Peyer's patch (tissue), 4 donors: ENCODE measurements around the gene CEACAM20. TPM values are rescaled to one million over a fixed set of nuclear protein-coding genes. Genes with fewer than 3 reads are reported as not detected.
"Not testable (repeated sequence)": the region's sequence is repeated elsewhere in the genome, so short reads cannot be mapped to it uniquely, and the experiment has no call there.

Experiments used
- DNase-seq, 3 donors: peaks; one replicate each; pipeline ENCODE4 v3.0.0-alpha.2; 2017 to 2019
- H3K27ac ChIP-seq, 4 donors: fragments of 200-600 bp; sonication (generic); one replicate each; pipeline ENCODE4 v1.5.1; 2016 to 2019
- H3K27me3 ChIP-seq, 2 donors: fragments of 200-600 bp; sonication (generic); one replicate each; pipeline ENCODE4 v1.5.1; 2019
- H3K36me3 ChIP-seq, 3 donors: fragments of 200-600 bp; sonication (generic); one replicate each; pipeline ENCODE4 v1.5.1; 2016 to 2019
- H3K4me1 ChIP-seq, 4 donors: fragments of 200-600 bp; sonication (generic); one replicate each; pipeline ENCODE4 v1.5.1; 2016 to 2019
- H3K4me3 ChIP-seq, 4 donors: fragments of 200-600 bp; sonication (generic); 1 replicate in 3 of 4; 2 replicates in 1 of 4; pipeline ENCODE4 v1.5.1; 2016 to 2019; ENCODE audit warnings: mild to moderate bottlenecking in 1 of 4
- H3K9me3 ChIP-seq, 4 donors: fragments of 200-600 bp; sonication (generic); one replicate each; pipeline ENCODE4 v1.5.1; 2016 to 2019; ENCODE audit warnings: mild to moderate bottlenecking in 1 of 4
- POLR2A ChIP-seq, 2 donors: fragments of 450-650 bp; IDR thresholded peaks; one replicate each; pipeline ENCODE4 v1.5.1; 2017; ENCODE audit warnings: antibody characterized with exemption in 2 of 2, mild to moderate bottlenecking in 2 of 2, moderate library complexity in 2 of 2
- total RNA-seq, 4 donors: library from RNA; depleted of rRNA; stranded (reverse); fragments of >200 nt; gene quantifications; one replicate each; pipeline ENCODE4 v1.1.0, GENCODE V29; 2016
- TF ChIP-seq, protein P1 (sequence below), 6 experiments: fragments of 450-650 bp in 4 of 6; fragments of 200-600 bp in 2 of 6; sonication (generic) in 1 of 6; IDR thresholded peaks; one replicate each; pipeline ENCODE4 v1.5.1; 2017 to 2019; ENCODE audit warnings: antibody characterized with exemption in 6 of 6, mild to moderate bottlenecking in 3 of 6, moderate library complexity in 1 of 6

CEACAM20 gene
- total RNA-seq, 4 donors from 2014 or later = 5.0 to 490 (median 163) TPM

DNA sequence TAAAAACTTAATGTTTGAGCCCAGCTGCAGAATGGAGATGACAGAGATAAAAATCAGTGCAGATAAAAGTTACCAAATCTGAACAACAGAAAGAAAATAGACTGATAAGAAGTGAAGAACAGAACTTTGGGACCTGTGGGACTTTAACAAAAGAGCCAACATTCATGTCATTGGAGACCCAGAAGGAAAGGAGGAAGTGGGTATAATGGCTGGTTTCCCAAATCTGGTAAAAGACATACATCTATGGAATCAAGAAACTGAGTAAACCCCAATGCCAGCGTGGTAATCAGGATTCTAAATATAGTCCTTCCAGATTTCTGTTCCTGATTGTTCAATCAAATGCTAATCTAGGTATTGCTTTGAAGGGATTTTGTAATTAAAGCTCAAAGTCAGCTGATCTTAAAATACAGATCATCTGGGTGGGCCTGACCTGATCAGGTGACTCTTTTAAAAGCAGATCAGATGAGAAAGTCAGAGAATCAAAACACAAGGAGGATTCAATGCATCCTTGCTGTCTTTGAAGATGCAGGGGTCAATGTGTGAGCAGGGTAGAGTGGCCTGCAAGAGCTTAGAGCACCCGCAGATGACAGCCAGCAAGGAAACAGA is 25.3 kb upstream of the CEACAM20 start:
- no peak overlapping the region for H3K4me3 ChIP-seq
- TF ChIP-seq, protein P1, sequence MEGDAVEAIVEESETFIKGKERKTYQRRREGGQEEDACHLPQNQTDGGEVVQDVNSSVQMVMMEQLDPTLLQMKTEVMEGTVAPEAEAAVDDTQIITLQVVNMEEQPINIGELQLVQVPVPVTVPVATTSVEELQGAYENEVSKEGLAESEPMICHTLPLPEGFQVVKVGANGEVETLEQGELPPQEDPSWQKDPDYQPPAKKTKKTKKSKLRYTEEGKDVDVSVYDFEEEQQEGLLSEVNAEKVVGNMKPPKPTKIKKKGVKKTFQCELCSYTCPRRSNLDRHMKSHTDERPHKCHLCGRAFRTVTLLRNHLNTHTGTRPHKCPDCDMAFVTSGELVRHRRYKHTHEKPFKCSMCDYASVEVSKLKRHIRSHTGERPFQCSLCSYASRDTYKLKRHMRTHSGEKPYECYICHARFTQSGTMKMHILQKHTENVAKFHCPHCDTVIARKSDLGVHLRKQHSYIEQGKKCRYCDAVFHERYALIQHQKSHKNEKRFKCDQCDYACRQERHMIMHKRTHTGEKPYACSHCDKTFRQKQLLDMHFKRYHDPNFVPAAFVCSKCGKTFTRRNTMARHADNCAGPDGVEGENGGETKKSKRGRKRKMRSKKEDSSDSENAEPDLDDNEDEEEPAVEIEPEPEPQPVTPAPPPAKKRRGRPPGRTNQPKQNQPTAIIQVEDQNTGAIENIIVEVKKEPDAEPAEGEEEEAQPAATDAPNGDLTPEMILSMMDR (IDR thresholded peaks at IDR 0.05) = no peak
- no peak for TF ChIP-seq POLR2A (IDR thresholded peaks at IDR 0.05)

DNA sequence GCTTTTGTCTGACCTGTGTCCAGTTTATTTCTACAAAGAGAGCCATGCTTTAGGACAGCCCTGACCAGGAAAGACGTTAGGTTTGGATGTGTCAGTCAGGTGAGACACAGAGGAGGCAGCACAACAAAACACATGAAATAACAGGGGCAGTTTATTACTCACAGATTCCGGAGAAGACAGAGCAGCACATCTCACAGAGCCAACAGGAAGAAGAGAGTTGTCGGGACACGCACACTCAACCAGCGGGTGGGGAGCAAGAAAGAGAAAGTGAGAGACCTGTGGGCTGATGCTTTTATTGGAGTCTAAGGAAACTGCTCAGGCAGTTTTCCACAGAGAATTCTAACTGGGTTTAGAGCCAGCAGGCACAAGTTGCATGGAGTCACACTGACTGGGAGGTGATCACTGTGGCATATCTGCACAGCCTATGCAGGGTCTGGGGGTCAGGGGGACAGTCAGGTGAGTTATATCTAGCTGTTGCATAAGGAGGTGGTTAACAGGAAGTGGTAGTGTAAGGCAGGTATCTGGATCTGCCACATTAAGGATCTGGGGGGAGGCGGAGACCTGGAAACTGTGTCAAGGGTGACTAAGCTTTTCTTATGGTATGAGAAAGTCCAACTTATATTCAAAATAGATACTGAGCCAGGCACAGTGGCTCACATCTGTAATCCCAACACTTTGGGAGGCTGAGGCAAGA is 24.1 kb upstream of the CEACAM20 start:
- H3K27ac ChIP-seq = no peak overlapping the region
- no peaks in the 10 kb centered on the region for H3K4me1 ChIP-seq
- H3K27me3 ChIP-seq = no peaks in the 10 kb centered on the region
- TF ChIP-seq, protein P1 (IDR thresholded peaks at IDR 0.05) = no peak
- no peak for TF ChIP-seq POLR2A (IDR thresholded peaks at IDR 0.05)
- no peaks in the 10 kb centered on the region for H3K36me3 ChIP-seq
- H3K9me3 ChIP-seq = no peaks in the 10 kb centered on the region
- no peak for DNase-seq
- no peak overlapping the region for H3K4me3 ChIP-seq

More for the DNA sequence above, 25.3 kb upstream of the CEACAM20 start:
- no peak overlapping the region for H3K27ac ChIP-seq
- H3K9me3 ChIP-seq = no peaks in the 10 kb centered on the region
- no peaks in the 10 kb centered on the region for H3K27me3 ChIP-seq
- no peaks in the 10 kb centered on the region for H3K4me1 ChIP-seq
- no peaks in the 10 kb centered on the region for H3K36me3 ChIP-seq
- no peak for DNase-seq

DNA sequence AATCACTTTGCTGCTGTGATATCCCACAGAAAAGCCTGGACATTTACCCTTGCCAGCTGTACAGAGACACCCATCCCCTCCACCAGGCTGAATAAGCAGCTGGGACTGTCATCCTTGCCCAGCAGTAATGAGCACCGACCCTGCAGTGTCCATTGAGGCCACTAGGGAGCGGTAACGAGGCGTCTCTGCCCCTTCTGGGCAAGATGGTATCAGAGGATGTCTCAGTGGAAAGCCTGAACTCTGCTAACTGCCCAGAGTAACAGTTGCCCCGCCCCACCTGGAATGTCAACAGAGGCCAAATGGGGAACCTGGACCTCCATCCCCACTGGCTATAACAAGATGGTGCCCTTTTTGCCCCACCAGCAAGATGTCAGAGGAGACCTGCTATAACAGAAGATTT is 22.8 kb upstream of the CEACAM20 start:
- no peaks in the 10 kb centered on the region for H3K4me1 ChIP-seq
- no peaks in the 10 kb centered on the region for H3K27me3 ChIP-seq
- H3K27ac ChIP-seq = no peak overlapping the region
- peak in 2 of 3 donors; percentile 60 to 66 for DNase-seq
- H3K4me3 ChIP-seq = no peak overlapping the region
- no peaks in the 10 kb centered on the region for H3K9me3 ChIP-seq
- no peaks in the 10 kb centered on the region for H3K36me3 ChIP-seq
- no peak for TF ChIP-seq POLR2A (IDR thresholded peaks at IDR 0.05)
- TF ChIP-seq, protein P1 (IDR thresholded peaks at IDR 0.05) = peak in 4 of 6 experiments; percentile 24 to 53 (median 50)

DNA sequence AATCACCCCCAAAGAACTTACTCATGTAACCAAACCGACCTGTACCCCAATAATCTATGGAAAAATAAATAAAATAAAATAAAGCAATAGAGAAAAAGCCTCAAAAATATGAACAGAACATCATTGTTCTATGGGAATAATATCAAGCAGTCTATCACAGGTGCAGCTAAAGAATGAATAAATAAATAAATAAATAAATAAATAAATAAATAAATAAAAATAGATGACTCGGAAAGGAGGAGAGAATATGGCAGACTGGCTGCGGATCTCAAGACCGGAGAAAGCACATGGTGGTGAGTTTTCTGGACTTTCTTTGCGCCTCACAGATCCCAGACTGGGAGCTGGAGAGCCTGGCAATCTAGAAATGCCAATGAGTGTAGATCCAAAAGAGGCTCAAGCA is 22.4 kb upstream of the CEACAM20 start:
- no peak overlapping the region for H3K4me3 ChIP-seq
- H3K27ac ChIP-seq = no peak overlapping the region
- no peak for DNase-seq
- H3K9me3 ChIP-seq = no peaks in the 10 kb centered on the region
- no peaks in the 10 kb centered on the region for H3K4me1 ChIP-seq
- no peaks in the 10 kb centered on the region for H3K27me3 ChIP-seq
- no peaks in the 10 kb centered on the region for H3K36me3 ChIP-seq
- TF ChIP-seq, protein P1 (IDR thresholded peaks at IDR 0.05) = no peak
- TF ChIP-seq POLR2A (IDR thresholded peaks at IDR 0.05) = no peak

DNA sequence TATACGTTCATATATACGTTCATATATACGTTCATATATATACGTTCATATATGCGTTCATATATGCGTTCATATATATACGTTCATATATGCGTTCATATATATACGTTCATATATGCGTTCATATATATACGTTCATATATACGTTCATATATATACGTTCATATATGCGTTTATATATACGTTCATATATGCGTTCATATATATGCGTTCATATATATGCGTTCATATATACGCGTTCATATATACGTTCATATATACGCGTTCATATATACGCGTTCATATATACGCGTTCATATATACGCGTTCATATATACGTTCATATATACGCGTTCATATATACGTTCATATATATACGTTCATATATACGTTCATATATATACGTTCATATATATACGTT is 21.5 kb upstream of the CEACAM20 start:
- not testable (repeated sequence) for H3K9me3 ChIP-seq, H3K4me1 ChIP-seq, H3K36me3 ChIP-seq, H3K27ac ChIP-seq, H3K27me3 ChIP-seq, H3K4me3 ChIP-seq, DNase-seq

DNA sequence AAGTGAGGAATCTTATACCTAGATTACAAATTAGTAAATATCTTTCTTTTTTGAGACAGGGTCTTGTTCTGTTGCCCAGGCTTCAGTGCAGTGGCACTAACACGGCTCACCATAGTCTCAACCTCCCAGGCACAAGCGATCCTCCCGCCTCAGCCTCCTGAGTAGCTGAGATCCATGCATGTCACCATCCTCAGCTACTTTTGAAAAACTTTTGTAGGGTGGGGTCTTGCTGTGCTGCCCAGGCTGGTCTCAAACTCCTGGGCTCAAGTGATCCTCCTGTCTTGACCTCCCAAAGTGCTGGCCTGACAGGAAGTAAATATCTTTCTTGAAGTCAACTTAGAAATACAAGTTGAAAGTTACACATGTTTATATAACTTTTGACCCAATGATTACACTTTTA is 20.0 kb upstream of the CEACAM20 start:
- no peak for DNase-seq
- Histone ChIP-seq H3K4me3 (no peak overlapping the region), H3K4me1 (no peaks in the 10 kb centered on the region), H3K36me3 (no peaks in the 10 kb centered on the region), H3K9me3 (no peaks in the 10 kb centered on the region), H3K27ac (no peak overlapping the region), H3K27me3 (no peaks in the 10 kb centered on the region)
- TF ChIP-seq, protein P1 (IDR thresholded peaks at IDR 0.05) = no peak
- no peak for TF ChIP-seq POLR2A (IDR thresholded peaks at IDR 0.05)
